Stomach (tissue), 19 donors: ENCODE data around the gene KNG1. TPM values are rescaled to one million over a fixed set of nuclear protein-coding genes. Genes with fewer than 3 reads are reported as not detected.

ENCODE experiments used
- DNase-seq, 2 donors: peaks; one replicate each; pipeline versions ENCODE4 v3.0.0 to v3.0.0-alpha.2; 2013 to 2019
- H3K27ac ChIP-seq, 5 donors: fragments of 200-600 bp in 4 of 5; sonication (generic) in 4 of 5; one replicate each; pipeline ENCODE4 v1.5.1; 2013 to 2019; ENCODE audit warnings: mild to moderate bottlenecking in 1 of 5, moderate library complexity in 1 of 5
- H3K27me3 ChIP-seq, 3 donors: fragments of 200-600 bp; sonication (generic); one replicate each; pipeline ENCODE4 v1.5.1; 2017 to 2019; ENCODE audit warnings: mixed run types in 1 of 3
- H3K36me3 ChIP-seq, 4 donors: fragments of 200-600 bp; sonication (generic); 1 replicate in 3 of 4; 2 replicates in 1 of 4; pipeline ENCODE4 v1.5.1; 2016 to 2019
- H3K4me1 ChIP-seq, 4 donors: fragments of 200-600 bp; sonication (generic); one replicate each; pipeline ENCODE4 v1.5.1; 2016 to 2019
- H3K4me3 ChIP-seq, 4 donors: fragments of 200-600 bp; sonication (generic) in 3 of 4; one replicate each; pipeline ENCODE4 v1.5.1; 2016 to 2019; ENCODE audit warnings: mild to moderate bottlenecking in 1 of 4
- H3K9me3 ChIP-seq, 4 donors: fragments of 200-600 bp; sonication (generic); one replicate each; pipeline ENCODE4 v1.5.1; 2016 to 2019
- CTCF ChIP-seq, 7 experiments: fragments of 450-650 bp in 4 of 7; fragments of 200-600 bp in 3 of 7; sonication (generic) in 3 of 7; IDR thresholded peaks; one replicate each; pipeline ENCODE4 v1.5.1; 2016 to 2019; ENCODE audit warnings: antibody characterized with exemption in 7 of 7, control low read depth in 2 of 7, mild to moderate bottlenecking in 1 of 7
- EP300 ChIP-seq: sonication (generic); formaldehyde crosslinking; IDR thresholded peaks from one replicate; pipeline ENCODE4 v1.6.1; 2017; ENCODE audit warnings: antibody characterized with exemption
- POLR2A ChIP-seq, 4 donors: fragments of 450-650 bp; IDR thresholded peaks; one replicate each; pipeline ENCODE4 v1.6.1; 2016; ENCODE audit warnings: antibody characterized with exemption in 4 of 4, control low read depth in 2 of 4, mild to moderate bottlenecking in 1 of 4, moderate library complexity in 1 of 4
- POLR2AphosphoS5 ChIP-seq, 3 donors: sonication (generic); formaldehyde crosslinking; IDR thresholded peaks; one replicate each; pipeline ENCODE4 v1.6.1; 2016; ENCODE audit warnings: antibody characterized with exemption in 3 of 3
- WGBS, 5 donors: extraction: QIAGEN DNeasy Blood & Tissue Kit in 3 of 5; methylation state at CpG; one replicate each; pipeline versions ENCODE4 v1.1.5 to v1.1.7; 2013 to 2018; 5-methylcytosine and 5-hydroxymethylcytosine counted together
- intact Hi-C: fragments of 100-400 bp; cut with DNase I; formaldehyde crosslinking; loops from one replicate; pipeline ENCODE4 v1.15.1; 2023; ENCODE audit warnings: low total_unique reads
- long read RNA-seq, 10 donors: transcript quantifications; one replicate each; lab custom pipeline, GENCODE V29; 2026
- polyA plus RNA-seq, 3 donors: library from polyadenylated mRNA; stranded (reverse); fragments of 200-250 nt; gene quantifications; one replicate each; pipeline ENCODE4 v1.2.3, GENCODE V29; 2013
- total RNA-seq, 5 donors: library from RNA; depleted of rRNA; stranded (reverse); fragments of >200 nt; gene quantifications; one replicate each; pipeline versions ENCODE4 v1.1.0 to v1.2.3, GENCODE V29; 2014 to 2016
- donor health status: healthy with polysubstance abuse.
- donor health status: Bipolar disorder and iron deficiency.
- donor health status: healthy.

KNG1 gene
- total RNA-seq = not detected
- under 1 TPM in 1 of 3 donors, not detected in 2; 0.18 TPM for polyA plus RNA-seq
- long read RNA-seq, donor 1 = 0 reads
- long read RNA-seq, donor 2 = 0 reads
- long read RNA-seq, donor 3 = 0 reads
- long read RNA-seq, donor 4 = 0 reads
- long read RNA-seq, donor 5 = 0 reads
- long read RNA-seq, donor 6 = 0 reads
- long read RNA-seq, donor 7 = 0 reads
- long read RNA-seq, donor 8 = 0 reads
- long read RNA-seq, donor 9 = 0 reads
- long read RNA-seq, donor 10 = 0 reads

- Histone ChIP-seq H3K4me3 (no peak within 1 kb of the TSS), H3K27ac (no peak within 1 kb of the TSS), H3K4me1 (no peaks in the 10 kb centered on the region), H3K9me3 (no peaks in the 10 kb centered on the region), H3K36me3 (no peaks in the 10 kb centered on the region), H3K27me3 (no peaks in the 10 kb centered on the region)
- intact Hi-C loops = no loop called here
- WGBS, 5 donors = 30 to 51% (median 39%) methylated on average over 3 of the region's 3 CpGs
- DNase-seq = no peak
- TF ChIP-seq EP300 (no peak), POLR2AphosphoS5 (IDR thresholded peaks at IDR 0.05) (no peak), CTCF (IDR thresholded peaks at IDR 0.05) (no peak), POLR2A (IDR thresholded peaks at IDR 0.05) (no peak)
Observed at GRCh38 chr3:186717039-186717457, at the start of gene KNG1. KNG1 (plus strand) TSS chr3:186717359; CDS start chr3:186717543, 184 bp downstream.

GRCh38 chr3:186668426-186668825, 48.7 kb upstream of the KNG1 start:
- H3K27me3 ChIP-seq = peaks cover 0 to 26% (median 0%) of the 10 kb centered on the region in 3 donors
- H3K36me3 ChIP-seq = no peaks in the 10 kb centered on the region
- no peak overlapping the region for H3K4me3 ChIP-seq
- DNase-seq = no peak
- WGBS, 5 donors = 74 to 76% (median 75%) methylated on average over 6 of the region's 6 CpGs
- TF ChIP-seq EP300 (no peak), CTCF (IDR thresholded peaks at IDR 0.05) (no peak), POLR2AphosphoS5 (IDR thresholded peaks at IDR 0.05) (no peak), POLR2A (IDR thresholded peaks at IDR 0.05) (no peak)
- H3K27ac ChIP-seq = no peak overlapping the region
- H3K4me1 ChIP-seq = no peaks in the 10 kb centered on the region
- intact Hi-C loops = no loop called here
- no peaks in the 10 kb centered on the region for H3K9me3 ChIP-seq

- Histone ChIP-seq H3K27me3 (peaks cover 0 to 28% (median 0%) of the 10 kb centered on the region in 3 donors), H3K27ac (no peak overlapping the region), H3K9me3 (no peaks in the 10 kb centered on the region), H3K4me3 (no peak overlapping the region), H3K4me1 (no peaks in the 10 kb centered on the region), H3K36me3 (no peaks in the 10 kb centered on the region)
- TF ChIP-seq POLR2A (IDR thresholded peaks at IDR 0.05) (no peak), EP300 (no peak), POLR2AphosphoS5 (IDR thresholded peaks at IDR 0.05) (no peak), CTCF (IDR thresholded peaks at IDR 0.05) (no peak)
- 77 to 91% (median 87%) methylated on average over 2 of the region's 2 CpGs for WGBS, 5 donors
- intact Hi-C loops = no loop called here
- DNase-seq = no peak
Observed at GRCh38 chr3:186669378-186670084, 47.6 kb upstream of the KNG1 start.

GRCh38 chr3:186670155-186670554, 47.0 kb upstream of the KNG1 start:
- Histone ChIP-seq H3K9me3 (no peaks in the 10 kb centered on the region), H3K27me3 (peaks cover 0 to 26% (median 0%) of the 10 kb centered on the region in 3 donors), H3K36me3 (no peaks in the 10 kb centered on the region), H3K4me3 (no peak overlapping the region), H3K4me1 (no peaks in the 10 kb centered on the region), H3K27ac (no peak overlapping the region)
- TF ChIP-seq EP300 (no peak), POLR2A (IDR thresholded peaks at IDR 0.05) (no peak), CTCF (IDR thresholded peaks at IDR 0.05) (no peak), POLR2AphosphoS5 (IDR thresholded peaks at IDR 0.05) (no peak)
- DNase-seq = no peak
- intact Hi-C loops = no loop called here
